HFFc6 (cell line): ENCODE data around the gene GUCY2D. TPM values are rescaled to one million over a fixed set of nuclear protein-coding genes. Genes with fewer than 3 reads are reported as not detected.

ENCODE experiments used
- DNase-seq: peaks from one replicate; pipeline ENCODE4 v3.0.0-alpha.2; 2018
- H3K27ac Mint-ChIP-seq: 2 replicates; pipeline ENCODE4 v1.8.0; 2020; ENCODE audit warnings: mild to moderate bottlenecking, mixed read lengths
- H3K27me3 Mint-ChIP-seq: 2 replicates; pipeline ENCODE4 v1.8.0; 2021; ENCODE audit warnings: mild to moderate bottlenecking, moderate library complexity, mixed read lengths; ENCODE audit not compliant: insufficient read depth
- H3K36me3 Mint-ChIP-seq: 2 replicates; pipeline ENCODE4 v1.8.0; 2021; ENCODE audit warnings: low read depth, mixed read lengths
- H3K4me1 Mint-ChIP-seq: 2 replicates; pipeline ENCODE4 v1.8.0; 2020; ENCODE audit warnings: low read depth, mixed read lengths
- H3K4me3 Mint-ChIP-seq: 2 replicates; pipeline ENCODE4 v1.8.0; 2020; ENCODE audit warnings: mild to moderate bottlenecking, moderate library complexity, mixed read lengths
- H3K9me3 Mint-ChIP-seq: 2 replicates; pipeline ENCODE4 v1.8.0; 2020; ENCODE audit warnings: mild to moderate bottlenecking, mixed read lengths
- total RNA-seq, 6 experiments: library from RNA; stranded (reverse); fragmentation: NEBNext Ultra II Directional; extraction: Animal tissue kit (Norgen Biotek cat#: 25700); gene quantifications; 2 replicates in 1 of 6; 3 replicates in 5 of 6; pipeline ENCODE4 v1.2.3, GENCODE V29; 2021
- TF ChIP-seq, protein P1 (sequence below): fragments of 200-600 bp; sonication (generic); IDR thresholded peaks from 2 replicates; pipeline ENCODE4 v1.5.0; 2021; ENCODE audit warnings: antibody characterized with exemption, mild to moderate bottlenecking

The GUCY2D gene
- total RNA-seq, 6 experiments from 2014 or later = not detected

DNA sequence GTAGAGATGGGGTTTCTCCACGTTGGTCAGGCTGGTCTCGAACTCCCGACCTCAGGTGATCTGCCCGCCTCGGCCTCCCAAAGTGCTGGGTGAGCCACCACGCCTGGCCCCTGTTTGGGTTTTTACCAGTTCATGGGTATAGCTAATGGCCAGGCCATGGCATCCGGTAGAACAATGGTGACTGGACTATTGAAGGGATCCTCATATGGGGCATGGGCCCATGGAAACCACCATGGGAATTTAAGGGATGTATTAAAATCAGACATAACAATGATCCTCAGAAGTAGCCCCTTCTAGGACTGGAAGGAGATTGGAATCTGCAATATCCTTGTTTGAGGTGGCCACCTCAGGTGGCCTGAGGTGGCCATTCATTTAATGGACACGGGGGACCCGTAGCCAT lies 17.5 kb upstream of the GUCY2D start:
- H3K4me1 Mint-ChIP-seq = peaks cover 66% of the 10 kb centered on the region
- TF ChIP-seq, protein P1, sequence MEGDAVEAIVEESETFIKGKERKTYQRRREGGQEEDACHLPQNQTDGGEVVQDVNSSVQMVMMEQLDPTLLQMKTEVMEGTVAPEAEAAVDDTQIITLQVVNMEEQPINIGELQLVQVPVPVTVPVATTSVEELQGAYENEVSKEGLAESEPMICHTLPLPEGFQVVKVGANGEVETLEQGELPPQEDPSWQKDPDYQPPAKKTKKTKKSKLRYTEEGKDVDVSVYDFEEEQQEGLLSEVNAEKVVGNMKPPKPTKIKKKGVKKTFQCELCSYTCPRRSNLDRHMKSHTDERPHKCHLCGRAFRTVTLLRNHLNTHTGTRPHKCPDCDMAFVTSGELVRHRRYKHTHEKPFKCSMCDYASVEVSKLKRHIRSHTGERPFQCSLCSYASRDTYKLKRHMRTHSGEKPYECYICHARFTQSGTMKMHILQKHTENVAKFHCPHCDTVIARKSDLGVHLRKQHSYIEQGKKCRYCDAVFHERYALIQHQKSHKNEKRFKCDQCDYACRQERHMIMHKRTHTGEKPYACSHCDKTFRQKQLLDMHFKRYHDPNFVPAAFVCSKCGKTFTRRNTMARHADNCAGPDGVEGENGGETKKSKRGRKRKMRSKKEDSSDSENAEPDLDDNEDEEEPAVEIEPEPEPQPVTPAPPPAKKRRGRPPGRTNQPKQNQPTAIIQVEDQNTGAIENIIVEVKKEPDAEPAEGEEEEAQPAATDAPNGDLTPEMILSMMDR = no peak
- no peak overlapping the region for H3K27ac Mint-ChIP-seq
- no peaks in the 10 kb centered on the region for H3K36me3 Mint-ChIP-seq
- no peak for DNase-seq
- H3K9me3 Mint-ChIP-seq = no peaks in the 10 kb centered on the region
- no peaks in the 10 kb centered on the region; the same call in none of the 2 replicates for H3K27me3 Mint-ChIP-seq
- H3K4me3 Mint-ChIP-seq = no peak overlapping the region

DNA sequence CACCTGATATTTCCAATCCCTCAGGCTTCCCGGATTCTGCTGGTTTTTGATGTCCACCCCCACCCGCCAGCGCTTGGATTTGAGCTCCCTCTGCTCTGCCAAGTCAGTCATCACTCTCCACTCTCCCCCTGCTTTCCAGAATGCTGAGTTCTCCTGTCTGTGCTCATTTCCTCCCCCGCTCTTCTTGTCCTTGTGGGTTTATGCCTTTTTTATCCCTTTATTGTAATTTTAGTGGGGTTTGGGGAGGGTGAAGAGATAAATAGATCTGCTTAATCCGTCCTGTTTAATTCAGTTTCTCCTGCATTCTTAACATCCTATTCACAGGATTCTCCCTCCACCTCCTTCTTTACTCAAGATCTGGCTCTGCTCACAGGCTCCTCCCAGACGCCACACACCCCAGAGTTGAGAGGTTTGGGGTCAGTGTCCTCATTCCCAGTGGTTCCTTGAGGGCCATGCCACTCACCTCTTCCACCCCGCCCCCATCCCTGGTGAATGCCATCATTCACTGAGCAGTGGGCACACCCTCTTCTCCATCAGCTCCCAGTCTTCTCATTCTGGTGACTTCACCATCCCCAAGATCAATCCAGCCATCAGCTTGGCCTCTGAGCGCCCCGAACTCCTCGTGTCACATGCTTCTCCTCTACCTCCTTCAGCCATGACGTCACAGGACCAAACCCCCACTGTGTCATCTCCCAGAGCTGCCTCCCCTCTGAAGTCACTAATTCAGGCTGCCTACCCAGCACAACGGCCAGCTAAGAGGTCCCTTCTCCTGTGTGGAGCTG lies 15.1 kb upstream of the GUCY2D start:
- peak overlapping the region; percentile 6; the same call in 1 of the 2 replicates for H3K4me3 Mint-ChIP-seq
- no peak for DNase-seq
- H3K4me1 Mint-ChIP-seq = peaks cover 51% of the 10 kb centered on the region
- no peaks in the 10 kb centered on the region for H3K36me3 Mint-ChIP-seq
- peak overlapping the region; percentile 23; the same call in 1 of the 2 replicates for H3K27ac Mint-ChIP-seq
- no peaks in the 10 kb centered on the region; the same call in none of the 2 replicates for H3K27me3 Mint-ChIP-seq
- TF ChIP-seq, protein P1 = no peak
- no peaks in the 10 kb centered on the region for H3K9me3 Mint-ChIP-seq

GRCh38 chr17:7988750-7989178 lies 13.7 kb upstream of the GUCY2D start:
- Mint-ChIP-seq H3K27me3 (no peaks in the 10 kb centered on the region; the same call in 1 of the 2 replicates), H3K4me1 (peaks cover 46% of the 10 kb centered on the region), H3K27ac (no peak overlapping the region), H3K4me3 (peak overlapping the region; percentile 82; the same call in 1 of the 2 replicates), H3K9me3 (no peaks in the 10 kb centered on the region), H3K36me3 (no peaks in the 10 kb centered on the region)
- DNase-seq = peak; percentile 91
- TF ChIP-seq, protein P1 = peak; percentile 91

DNA sequence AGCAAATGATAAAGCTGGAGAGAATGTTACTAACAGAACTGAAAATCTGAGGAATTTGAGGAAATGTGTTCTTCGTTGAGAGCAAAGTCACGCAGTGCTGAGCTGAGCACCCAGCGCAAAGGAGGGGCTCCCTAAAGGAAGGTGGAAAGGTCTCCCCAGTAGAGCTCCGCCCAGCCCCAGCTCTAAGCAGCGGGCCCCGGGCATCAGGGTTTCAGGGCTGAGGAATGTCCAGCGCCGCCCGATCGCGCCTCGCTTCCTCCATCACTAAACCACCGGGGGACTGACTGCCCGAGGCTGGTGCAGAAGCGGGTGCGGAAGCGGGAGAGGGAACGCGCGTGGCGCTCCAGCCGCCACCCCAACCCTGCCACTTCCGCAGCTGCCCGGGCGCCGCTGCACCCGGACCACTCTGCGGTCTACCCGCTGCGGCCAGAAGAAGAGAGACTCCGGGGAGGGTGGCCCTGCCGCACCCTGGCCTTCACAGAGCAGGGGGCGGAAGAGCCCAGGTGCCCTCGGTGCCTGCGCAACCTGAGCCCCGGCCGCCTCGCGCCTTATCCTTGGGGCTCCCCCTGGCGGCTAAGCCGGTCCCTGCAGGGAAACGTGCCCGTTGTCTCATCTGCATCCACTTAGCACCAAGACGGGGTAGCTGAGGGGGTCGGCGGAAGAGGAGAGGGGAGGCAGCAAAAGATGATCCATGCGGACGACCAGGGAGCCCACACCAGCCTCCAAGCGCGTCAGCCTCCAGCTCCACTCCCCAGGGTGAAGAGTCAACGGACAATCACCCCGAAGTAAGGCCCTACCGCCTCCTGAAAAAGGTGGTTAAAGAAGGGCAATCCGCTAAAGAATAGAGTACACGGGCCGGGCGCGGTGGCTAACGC lies 12.4 kb upstream of the GUCY2D start:
- Mint-ChIP-seq H3K36me3 (no peaks in the 10 kb centered on the region), H3K27ac (peak overlapping the region; percentile 70), H3K4me3 (peak overlapping the region; percentile 82), H3K4me1 (peaks cover 46% of the 10 kb centered on the region), H3K27me3 (peaks cover 4% of the 10 kb centered on the region; the same call in 1 of the 2 replicates), H3K9me3 (no peaks in the 10 kb centered on the region)
- peak; percentile 52 for DNase-seq
- TF ChIP-seq, protein P1 = peak; percentile 98

GRCh38 chr17:7992516-7992915 lies 9.9 kb upstream of the GUCY2D start:
- Mint-ChIP-seq H3K9me3 (no peaks in the 10 kb centered on the region), H3K27ac (peak overlapping the region; percentile 29; the same call in 1 of the 2 replicates), H3K4me1 (peaks cover 41% of the 10 kb centered on the region), H3K27me3 (peaks cover 9% of the 10 kb centered on the region; the same call in 1 of the 2 replicates), H3K36me3 (no peaks in the 10 kb centered on the region), H3K4me3 (no peak overlapping the region)
- TF ChIP-seq, protein P1 = no peak
- peak; percentile 66 for DNase-seq
